Measurements from ENCODE around the gene MBD3.
A peak's percentile ranks its signal among the peaks of the same experiment; 100 is the strongest.

The MBD3 gene

GRCh38 chr19:1590641-1591397, 1.8 kb downstream of the MBD3 start:
- peak; percentile 18 for TF ChIP-seq CTCF (IDR thresholded peaks at IDR 0.05; ENCODE audit: low read depth, low read length)
- no peak for TF ChIP-seq MYC (IDR thresholded peaks at IDR 0.05; ENCODE audit: low read depth, low read length)
- TF ChIP-seq MAX (IDR thresholded peaks at IDR 0.05; ENCODE audit: low read depth, low read length), result no peak
- H3K4me3 ChIP-seq (ENCODE audit: low read depth, low read length), result peak overlapping the region; percentile 92
- DNase-seq (ENCODE audit: low read depth), result peak; percentile 58

GRCh38 chr19:1587872-1588271, 4.8 kb downstream of the MBD3 start:
- H3K4me3 ChIP-seq (ENCODE audit: low read depth, low read length), result no peak overlapping the region
- DNase-seq (ENCODE audit: low read depth), result no peak
- TF ChIP-seq CTCF (IDR thresholded peaks at IDR 0.05; ENCODE audit: low read depth, low read length) (no peak), POLR2A (IDR thresholded peaks at IDR 0.05; ENCODE audit: extremely low read depth, insufficient read length) (no peak), MAX (IDR thresholded peaks at IDR 0.05; ENCODE audit: low read depth, low read length) (no peak), MYC (IDR thresholded peaks at IDR 0.05; ENCODE audit: low read depth, low read length) (no peak)

- H3K4me3 ChIP-seq (ENCODE audit: low read depth, low read length), result no peak overlapping the region
Measured at GRCh38 chr19:1585243-1585580, 7.5 kb downstream of the MBD3 start.

GRCh38 chr19:1584500-1585242, 8.0 kb downstream of the MBD3 start:
- DNase-seq (ENCODE audit: low read depth), result no peak
- H3K4me3 ChIP-seq (ENCODE audit: low read depth, low read length), result no peak overlapping the region
- TF ChIP-seq MYC (IDR thresholded peaks at IDR 0.05; ENCODE audit: low read depth, low read length), result no peak
- TF ChIP-seq POLR2A (IDR thresholded peaks at IDR 0.05; ENCODE audit: extremely low read depth, insufficient read length), result no peak
- no peak for TF ChIP-seq MAX (IDR thresholded peaks at IDR 0.05; ENCODE audit: low read depth, low read length)
- no peak for TF ChIP-seq CTCF (IDR thresholded peaks at IDR 0.05; ENCODE audit: low read depth, low read length)

More at GRCh38 chr19:1585243-1585580, 7.5 kb downstream of the MBD3 start:
- no peak for DNase-seq (ENCODE audit: low read depth)
- TF ChIP-seq MAX (IDR thresholded peaks at IDR 0.05; ENCODE audit: low read depth, low read length), result no peak

- DNase-seq (ENCODE audit: low read depth), result no peak
- no peak overlapping the region for H3K4me3 ChIP-seq (ENCODE audit: low read depth, low read length)
- no peak for TF ChIP-seq CTCF (IDR thresholded peaks at IDR 0.05; ENCODE audit: low read depth, low read length)
- TF ChIP-seq MAX (IDR thresholded peaks at IDR 0.05; ENCODE audit: low read depth, low read length), result no peak
- no peak for TF ChIP-seq POLR2A (IDR thresholded peaks at IDR 0.05; ENCODE audit: extremely low read depth, insufficient read length)
- no peak for TF ChIP-seq MYC (IDR thresholded peaks at IDR 0.05; ENCODE audit: low read depth, low read length)
Measured at GRCh38 chr19:1582201-1582600, 10.5 kb downstream of the MBD3 start.

GRCh38 chr19:1580957-1581356, 11.7 kb downstream of the MBD3 start:
- H3K4me3 ChIP-seq (ENCODE audit: low read depth, low read length), result no peak overlapping the region
- no peak for DNase-seq (ENCODE audit: low read depth)
- TF ChIP-seq MAX (IDR thresholded peaks at IDR 0.05; ENCODE audit: low read depth, low read length) (no peak), MYC (IDR thresholded peaks at IDR 0.05; ENCODE audit: low read depth, low read length) (no peak), POLR2A (IDR thresholded peaks at IDR 0.05; ENCODE audit: extremely low read depth, insufficient read length) (no peak), CTCF (IDR thresholded peaks at IDR 0.05; ENCODE audit: low read depth, low read length) (no peak)

Measured in NB4 (cell line).